Neural cell (in vitro differentiated cells): ENCODE results near the gene WDR1.

Experiments
- CTCF ChIP-seq: fragments of 450-650 bp; IDR thresholded peaks from 2 replicates; pipeline ENCODE4 v1.5.1; 2014; ENCODE audit warnings: antibody characterized with exemption, mild to moderate bottlenecking, moderate library complexity; ENCODE audit not compliant: poor library complexity, severe bottlenecking
- EP300 ChIP-seq: fragments of 450-650 bp; conservative IDR thresholded peaks from 2 replicates; pipeline ENCODE4 v1.6.1; 2014; ENCODE audit warnings: antibody characterized with exemption, mild to moderate bottlenecking, moderate library complexity; ENCODE audit not compliant: poor library complexity, severe bottlenecking
- EZH2 ChIP-seq: fragments of 200-600, 300-800 bp; shearing (Covaris generic), sonication (generic); IDR thresholded peaks from 2 replicates; pipeline ENCODE4 v1.6.1; 2014; ENCODE audit warnings: antibody characterized with exemption, low read length, borderline replicate concordance, mild to moderate bottlenecking; ENCODE audit not compliant: insufficient read depth, poor library complexity, severe bottlenecking
- POLR2AphosphoS5 ChIP-seq: IDR thresholded peaks from 2 replicates; pipeline ENCODE4 v1.6.1; 2012
- RAD21 ChIP-seq: fragments of 450-650 bp; conservative IDR thresholded peaks from 2 replicates; pipeline ENCODE4 v1.6.1; 2014; ENCODE audit warnings: antibody characterized with exemption, mild to moderate bottlenecking, moderate library complexity
- REST ChIP-seq: IDR thresholded peaks from 2 replicates; pipeline ENCODE4 v1.6.1; 2012; ENCODE audit warnings: borderline replicate concordance
- SMC3 ChIP-seq: fragments of 450-650 bp; conservative IDR thresholded peaks from 2 replicates; pipeline ENCODE4 v1.6.1; 2014; ENCODE audit warnings: antibody characterized with exemption, mild to moderate bottlenecking, moderate library complexity; ENCODE audit not compliant: poor library complexity
- TAF1 ChIP-seq: IDR thresholded peaks from 2 replicates; pipeline ENCODE4 v1.6.1; 2012; ENCODE audit warnings: low read depth

- TF ChIP-seq CTCF (no peak), EP300 (no peak), POLR2AphosphoS5 (no peak), EZH2 (no peak), REST (no peak), TAF1 (no peak), RAD21 (no peak), SMC3 (no peak)
Measured at GRCh38 chr4:10162341-10163000, 45.9 kb upstream of the WDR1 start.
